ENCODE results near the gene EPHB1.

EPHB1 gene

DNA sequence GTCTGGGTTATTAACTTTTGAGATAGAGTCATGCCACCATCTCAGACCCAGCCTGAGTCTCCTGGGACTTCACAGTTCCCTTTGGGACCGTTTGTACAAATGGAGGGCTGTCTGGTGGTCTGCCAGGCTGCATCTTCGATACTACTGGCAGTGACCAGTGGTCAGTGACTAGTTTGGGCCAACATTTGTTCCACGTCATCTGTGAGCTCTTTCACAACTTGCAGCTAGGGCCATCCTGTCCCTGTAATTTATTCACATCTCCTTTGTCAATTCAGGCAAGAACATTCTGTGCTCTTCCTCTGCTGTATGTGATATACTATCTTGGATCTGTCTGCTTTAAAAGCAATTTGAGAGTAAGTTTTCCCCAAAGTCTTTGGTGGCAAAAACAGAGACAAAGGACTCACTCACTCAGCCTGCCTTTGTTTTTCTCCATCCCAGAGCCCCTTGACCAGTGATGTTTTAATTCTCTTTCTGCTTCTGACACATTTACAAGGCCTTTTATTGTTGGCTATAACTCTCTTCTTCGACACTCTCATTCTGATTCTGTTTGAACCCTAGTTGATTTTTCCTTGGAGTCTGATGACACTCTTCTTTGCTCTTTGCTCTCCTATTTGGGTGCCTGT is 353.4 kb downstream of the EPHB1 start:
- H3K4me3 ChIP-seq (ENCODE audit: low read depth, low read length, poor library complexity, severe bottlenecking), result no peak overlapping the region
- H3K9me3 ChIP-seq (ENCODE audit: low read length), result no peaks in the 10 kb centered on the region
- no peaks in the 10 kb centered on the region for H3K27me3 ChIP-seq (ENCODE audit: insufficient read depth, low read length)
- H2AFZ ChIP-seq (ENCODE audit: low read length), result no peak overlapping the region
- no peak overlapping the region for H3K4me2 ChIP-seq (ENCODE audit: low read length)
- H3F3A ChIP-seq (ENCODE audit: insufficient read depth, low read length), result no peaks in the 10 kb centered on the region
- no peak for TF ChIP-seq CTCF (IDR thresholded peaks at IDR 0.05; ENCODE audit: low read length)
- TF ChIP-seq EZH2 (IDR thresholded peaks at IDR 0.05; ENCODE audit: borderline replicate concordance, low read length), result no peak
- no peaks in the 10 kb centered on the region for H3K9me2 ChIP-seq (ENCODE audit: low read depth, low read length)
- no peaks in the 10 kb centered on the region for H3K36me3 ChIP-seq (ENCODE audit: insufficient read depth, low read length)
- H4K20me1 ChIP-seq (ENCODE audit: insufficient read depth, low read length), result no peaks in the 10 kb centered on the region
- no peak overlapping the region for H3K27ac ChIP-seq (ENCODE audit: low read depth, low read length, poor library complexity, severe bottlenecking)
- H3K79me2 ChIP-seq (ENCODE audit: insufficient read depth, low read length), result no peaks in the 10 kb centered on the region
- H3K4me1 ChIP-seq (ENCODE audit: insufficient read depth, low read length, severe bottlenecking), result no peaks in the 10 kb centered on the region
- H3K9ac ChIP-seq (ENCODE audit: low read length), result no peak overlapping the region

DNA sequence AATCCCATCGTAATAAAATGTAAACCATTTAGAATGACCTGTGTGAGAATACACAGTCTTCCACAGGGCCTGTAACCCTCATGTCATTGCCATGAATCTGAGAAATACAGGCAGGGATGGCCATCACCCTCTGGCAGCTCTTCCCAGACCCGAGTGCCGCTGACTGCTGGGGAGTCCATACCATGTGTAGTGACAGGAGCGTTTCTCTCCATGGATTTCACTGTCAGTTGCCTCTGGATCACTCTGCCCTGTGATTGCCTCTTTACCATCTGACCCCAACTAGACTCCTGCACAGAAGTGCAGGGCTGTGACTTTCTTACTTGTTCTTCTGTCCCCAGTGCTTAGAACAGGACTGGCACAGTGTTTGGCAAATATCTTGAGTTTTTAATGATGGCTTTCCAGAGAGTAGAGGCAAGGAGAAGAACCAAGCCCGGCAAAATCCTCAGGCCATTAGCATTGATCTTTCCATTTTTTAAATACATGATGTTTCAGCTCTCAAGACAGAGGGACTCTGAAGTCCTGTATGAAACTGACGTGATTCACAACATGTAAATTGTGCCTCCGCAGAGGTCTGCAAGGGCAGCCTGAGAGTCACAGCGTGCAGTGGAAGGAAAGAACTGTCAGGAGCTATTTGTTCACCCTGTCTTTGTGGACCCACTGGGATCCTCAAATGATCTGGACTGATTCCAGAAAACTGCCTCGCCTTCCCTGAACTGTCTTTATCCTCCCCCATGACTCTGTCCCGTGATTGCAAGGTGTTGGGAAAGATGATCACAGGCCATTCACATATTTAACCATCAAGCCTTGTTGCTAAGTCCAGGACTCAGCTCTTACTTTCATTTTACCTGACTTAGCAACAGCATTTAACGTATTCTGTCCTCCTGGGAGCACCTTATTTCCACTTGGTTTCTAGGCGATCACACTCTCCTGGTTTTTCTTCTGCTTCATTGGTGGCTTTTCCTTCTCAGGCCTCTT is 354.9 kb downstream of the EPHB1 start:
- H4K20me1 ChIP-seq (ENCODE audit: insufficient read depth, low read length), result no peaks in the 10 kb centered on the region
- H3K27me3 ChIP-seq (ENCODE audit: insufficient read depth, low read length), result no peaks in the 10 kb centered on the region
- H3K4me1 ChIP-seq (ENCODE audit: insufficient read depth, low read length, severe bottlenecking), result no peaks in the 10 kb centered on the region
- H3K79me2 ChIP-seq (ENCODE audit: insufficient read depth, low read length), result no peaks in the 10 kb centered on the region
- no peaks in the 10 kb centered on the region for H3K9me2 ChIP-seq (ENCODE audit: low read depth, low read length)
- no peak overlapping the region for H3K9ac ChIP-seq (ENCODE audit: low read length)
- H2AFZ ChIP-seq (ENCODE audit: low read length), result no peak overlapping the region
- H3K27ac ChIP-seq (ENCODE audit: low read depth, low read length, poor library complexity, severe bottlenecking), result no peak overlapping the region
- no peaks in the 10 kb centered on the region for H3K9me3 ChIP-seq (ENCODE audit: low read length)
- TF ChIP-seq CTCF (IDR thresholded peaks at IDR 0.05; ENCODE audit: low read length) (no peak), EZH2 (IDR thresholded peaks at IDR 0.05; ENCODE audit: borderline replicate concordance, low read length) (no peak)
- H3K36me3 ChIP-seq (ENCODE audit: insufficient read depth, low read length), result no peaks in the 10 kb centered on the region
- no peaks in the 10 kb centered on the region for H3F3A ChIP-seq (ENCODE audit: insufficient read depth, low read length)
- H3K4me2 ChIP-seq (ENCODE audit: low read length), result no peak overlapping the region
- no peak overlapping the region for H3K4me3 ChIP-seq (ENCODE audit: low read depth, low read length, poor library complexity, severe bottlenecking)

- Histone ChIP-seq H3F3A (ENCODE audit: insufficient read depth, low read length) (no peaks in the 10 kb centered on the region), H3K27ac (ENCODE audit: low read depth, low read length, poor library complexity, severe bottlenecking) (no peak overlapping the region), H3K4me2 (ENCODE audit: low read length) (no peak overlapping the region), H3K9ac (ENCODE audit: low read length) (no peak overlapping the region), H3K27me3 (ENCODE audit: insufficient read depth, low read length) (no peaks in the 10 kb centered on the region), H3K4me3 (ENCODE audit: low read depth, low read length, poor library complexity, severe bottlenecking) (no peak overlapping the region), H4K20me1 (ENCODE audit: insufficient read depth, low read length) (no peaks in the 10 kb centered on the region), H3K9me2 (ENCODE audit: low read depth, low read length) (no peaks in the 10 kb centered on the region), H3K79me2 (ENCODE audit: insufficient read depth, low read length) (no peaks in the 10 kb centered on the region), H2AFZ (ENCODE audit: low read length) (no peak overlapping the region), H3K36me3 (ENCODE audit: insufficient read depth, low read length) (no peaks in the 10 kb centered on the region), H3K9me3 (ENCODE audit: low read length) (no peaks in the 10 kb centered on the region), H3K4me1 (ENCODE audit: insufficient read depth, low read length, severe bottlenecking) (no peaks in the 10 kb centered on the region)
- TF ChIP-seq CTCF (IDR thresholded peaks at IDR 0.05; ENCODE audit: low read length), result no peak
- TF ChIP-seq EZH2 (IDR thresholded peaks at IDR 0.05; ENCODE audit: borderline replicate concordance, low read length), result no peak
Observed at GRCh38 chr3:135154186-135154585, 359.1 kb downstream of the EPHB1 start.
